T-helper 1 cell treated with Interleukin-12 subunit alpha and Interleukin-12 subunit beta and Interleukin-4 antibody, amounts not matched to agents 30 μg/mL and 1 μg/mL, for 36 hours (primary cell): Measurements from ENCODE around the gene ZNF771.
"Not testable (repeated sequence)": the region's sequence is repeated elsewhere in the genome, so short reads cannot be mapped to it uniquely, and the experiment has no call there.

ENCODE experiments used
- H3K27ac Mint-ChIP-seq: one replicate; pipeline ENCODE4 v1.8.0; 2021; ENCODE audit warnings: mild to moderate bottlenecking, mixed read lengths
- H3K27me3 Mint-ChIP-seq: one replicate; pipeline ENCODE4 v1.8.0; 2021; ENCODE audit warnings: low read depth, mixed read lengths
- H3K36me3 Mint-ChIP-seq: one replicate; pipeline ENCODE4 v1.8.0; 2021; ENCODE audit warnings: low read depth, mixed read lengths
- H3K4me1 Mint-ChIP-seq: one replicate; pipeline ENCODE4 v1.8.0; 2021; ENCODE audit warnings: low read depth, mixed read lengths
- H3K4me3 Mint-ChIP-seq: one replicate; pipeline ENCODE4 v1.8.0; 2021; ENCODE audit warnings: mild to moderate bottlenecking, moderate library complexity, mixed read lengths
- H3K9me3 Mint-ChIP-seq: one replicate; pipeline ENCODE4 v1.8.0; 2021; ENCODE audit warnings: mixed read lengths

Gene ZNF771

DNA sequence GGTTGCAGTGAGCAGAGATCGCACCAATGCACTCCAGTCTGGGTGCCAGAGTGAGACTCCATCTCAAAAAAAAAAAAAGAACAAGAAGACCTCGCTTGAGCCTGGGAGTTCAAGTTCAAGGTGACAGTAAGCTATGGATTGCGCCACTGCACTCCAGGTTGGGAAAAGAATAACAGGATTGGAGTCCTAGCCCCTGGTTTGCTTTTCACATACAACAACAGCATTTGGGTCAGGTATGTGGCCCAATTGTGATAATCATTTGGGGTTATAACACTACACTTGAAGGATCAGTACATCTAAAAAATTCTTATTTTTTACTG lies 41.7 kb downstream of the ZNF771 start:
- Mint-ChIP-seq H3K4me3 (no peak overlapping the region), H3K4me1 (peaks cover 53% of the 10 kb centered on the region), H3K27me3 (no peaks in the 10 kb centered on the region), H3K36me3 (peaks cover 15% of the 10 kb centered on the region), H3K9me3 (no peaks in the 10 kb centered on the region), H3K27ac (no peak overlapping the region)

DNA sequence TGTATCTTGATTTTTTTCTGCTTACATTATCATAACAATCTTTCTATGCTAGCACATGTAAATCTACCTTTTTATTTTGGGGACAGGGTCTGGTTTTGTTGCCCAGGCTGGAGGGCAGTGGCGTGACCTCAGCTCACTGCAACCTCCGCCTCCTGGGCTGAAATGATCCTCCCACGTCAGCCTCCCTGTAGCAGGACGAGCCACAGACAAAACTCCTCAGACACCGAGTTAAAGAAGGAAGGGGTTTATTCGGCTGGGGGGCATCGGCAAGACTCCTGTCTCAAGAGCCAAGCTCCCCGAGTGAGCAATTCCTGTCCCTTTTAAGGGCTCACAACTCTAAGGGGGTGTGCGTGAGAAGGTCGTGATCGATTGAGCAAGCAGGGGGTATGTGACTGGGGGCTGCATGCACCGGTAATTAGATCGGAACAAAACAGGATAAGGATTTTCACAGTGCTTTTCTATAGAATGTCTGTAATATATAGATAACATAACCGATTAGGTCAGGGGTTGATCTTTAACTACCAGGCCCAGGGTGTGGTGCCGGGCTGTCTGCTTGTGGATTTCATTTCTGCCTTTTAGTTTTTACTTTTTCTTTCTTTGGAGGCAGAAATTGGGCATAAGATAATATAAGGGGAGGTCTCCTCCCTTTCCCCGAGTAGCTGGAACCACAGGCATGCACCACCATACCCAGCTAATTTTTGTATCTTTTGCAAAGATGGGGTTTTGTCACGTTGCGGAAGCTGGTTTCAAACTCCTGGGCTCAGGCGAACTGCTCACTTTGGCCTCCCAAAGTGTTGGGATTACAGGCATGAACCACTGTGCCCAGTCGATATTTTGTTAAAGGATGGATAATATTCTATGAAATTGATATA lies 45.5 kb downstream of the ZNF771 start:
- not testable (repeated sequence) for H3K36me3 Mint-ChIP-seq, H3K9me3 Mint-ChIP-seq, H3K27me3 Mint-ChIP-seq
- H3K4me3 Mint-ChIP-seq = peak overlapping the region; percentile 52
- peaks cover 63% of the 10 kb centered on the region for H3K4me1 Mint-ChIP-seq
- peak overlapping the region; percentile 81 for H3K27ac Mint-ChIP-seq

DNA sequence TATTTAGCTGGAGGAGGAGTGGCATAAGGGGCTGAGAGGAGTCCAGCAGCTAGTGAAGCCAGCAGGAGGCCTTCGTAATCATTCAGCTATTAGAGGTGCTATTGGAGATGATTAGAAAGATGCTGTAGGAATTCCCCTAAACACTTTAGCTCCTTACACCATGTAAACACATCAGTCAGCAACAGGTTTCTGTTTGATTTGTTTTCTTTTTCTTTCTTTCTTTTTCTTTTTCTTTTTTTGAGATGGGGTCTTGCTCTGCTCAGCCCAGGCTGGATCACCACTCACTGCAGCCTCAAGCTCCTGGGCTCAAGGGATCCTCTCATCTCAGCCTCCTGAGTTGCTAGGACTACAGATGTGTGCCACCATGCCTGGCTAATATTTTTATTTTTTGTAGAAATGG lies 48.9 kb downstream of the ZNF771 start:
- Mint-ChIP-seq H3K4me1 (peaks cover 64% of the 10 kb centered on the region), H3K9me3 (no peaks in the 10 kb centered on the region), H3K27me3 (no peaks in the 10 kb centered on the region), H3K4me3 (peak overlapping the region; percentile 17), H3K36me3 (peaks cover 5% of the 10 kb centered on the region), H3K27ac (peak overlapping the region; percentile 73)

DNA sequence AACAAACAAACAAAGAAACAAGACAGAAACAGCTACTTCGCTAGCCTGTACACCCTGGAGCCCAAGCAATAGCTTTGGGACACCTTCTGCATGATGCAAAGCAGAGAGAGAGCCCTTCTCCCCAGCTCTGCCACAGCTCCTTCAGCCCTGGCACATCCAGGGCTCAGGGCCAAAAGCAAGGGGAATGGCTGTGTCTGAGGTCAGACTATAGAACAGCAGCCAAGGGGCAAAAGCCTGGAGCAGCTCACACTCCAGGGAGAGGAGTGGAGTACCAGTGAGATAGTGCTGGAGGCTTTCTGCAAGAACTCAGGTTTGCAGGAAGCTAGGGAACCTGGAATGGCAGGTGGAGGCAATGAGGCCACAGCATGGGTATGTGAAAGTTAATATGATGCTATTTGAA lies 49.9 kb downstream of the ZNF771 start:
- Mint-ChIP-seq H3K27ac (peak overlapping the region; percentile 90), H3K9me3 (no peaks in the 10 kb centered on the region), H3K36me3 (peaks cover 5% of the 10 kb centered on the region), H3K27me3 (no peaks in the 10 kb centered on the region), H3K4me1 (peaks cover 66% of the 10 kb centered on the region), H3K4me3 (peak overlapping the region; percentile 35)

DNA sequence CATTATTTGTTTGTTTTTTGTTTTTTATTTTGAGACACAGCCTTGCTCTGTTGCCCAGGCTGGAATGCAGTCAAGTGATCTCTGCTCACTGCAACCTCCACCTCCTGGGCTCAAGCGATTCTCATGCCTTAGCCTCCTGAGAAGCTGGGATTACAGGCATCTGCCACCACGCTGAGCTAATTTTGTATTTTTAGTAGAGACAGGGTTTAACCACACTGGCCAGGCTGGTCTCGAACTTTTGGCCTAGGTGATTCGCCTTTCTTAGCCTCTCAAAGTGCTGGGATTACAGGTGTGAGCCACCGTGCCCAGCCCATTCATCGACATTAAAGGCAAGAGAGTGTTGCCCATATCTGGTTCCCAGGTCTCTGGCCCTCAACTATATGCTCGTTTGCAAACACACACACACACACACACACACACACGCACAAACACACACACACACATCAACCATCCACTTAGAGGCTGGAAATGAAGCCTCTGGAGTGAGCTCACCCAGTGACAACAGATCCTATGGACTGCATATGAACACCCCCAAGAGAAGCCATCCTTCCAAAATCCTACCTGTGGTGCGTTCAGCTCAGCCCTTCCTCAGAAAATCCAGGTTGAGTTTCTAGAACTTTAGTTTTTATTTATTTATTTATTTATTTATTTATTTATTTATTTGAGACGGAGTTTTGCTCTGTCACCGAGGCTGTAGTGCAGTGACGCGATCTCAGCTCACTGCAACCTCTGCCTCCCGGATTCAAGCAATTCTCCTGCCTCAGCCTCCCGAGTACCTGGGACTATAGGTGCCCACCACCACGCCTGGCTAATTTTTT lies 50.5 kb downstream of the ZNF771 start:
- H3K36me3 Mint-ChIP-seq = peaks cover 5% of the 10 kb centered on the region
- no peaks in the 10 kb centered on the region for H3K27me3 Mint-ChIP-seq
- H3K4me1 Mint-ChIP-seq = peaks cover 59% of the 10 kb centered on the region
- H3K27ac Mint-ChIP-seq = peak overlapping the region; percentile 96
- peak overlapping the region; percentile 66 for H3K4me3 Mint-ChIP-seq
- H3K9me3 Mint-ChIP-seq = no peaks in the 10 kb centered on the region

DNA sequence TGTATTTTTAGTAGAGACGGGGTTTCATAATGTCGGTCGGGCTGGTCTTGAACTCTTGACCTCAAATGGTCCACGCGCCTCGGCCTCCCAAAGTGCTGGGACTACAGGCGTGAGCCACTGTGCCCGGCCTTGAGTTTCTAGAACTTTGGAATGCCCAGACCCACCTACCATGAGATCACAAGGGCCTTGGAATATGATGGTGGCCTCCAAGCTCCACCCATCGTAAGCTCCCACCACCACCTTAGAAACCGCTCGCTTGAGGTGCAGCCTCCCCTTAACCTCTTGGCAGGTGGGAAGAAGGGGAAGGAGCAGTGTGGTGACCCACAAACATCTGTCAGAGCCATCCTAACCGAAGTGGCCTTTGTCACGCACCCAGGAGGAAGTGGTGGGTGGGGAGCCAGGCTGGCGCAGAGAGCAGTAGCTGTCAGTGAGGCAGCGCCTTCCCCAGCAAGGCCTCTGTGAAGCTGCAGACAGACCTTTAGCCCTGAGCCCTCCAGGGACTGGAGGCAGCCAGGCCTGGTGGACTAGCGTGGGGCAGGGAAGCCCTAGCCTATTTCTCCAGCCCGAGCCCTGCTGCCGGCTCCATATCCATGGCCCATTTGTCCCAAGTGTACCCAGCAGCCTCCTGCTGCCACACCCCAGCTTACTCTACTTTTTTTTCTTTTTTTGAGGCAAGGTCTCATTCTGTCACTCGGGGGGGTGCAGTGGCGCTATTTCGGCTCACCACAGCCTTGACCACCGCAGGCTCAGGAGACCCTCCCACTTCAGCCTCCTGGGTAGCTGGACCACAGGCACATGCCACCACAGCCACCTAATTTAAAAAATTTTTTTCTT lies 51.4 kb downstream of the ZNF771 start:
- Mint-ChIP-seq H3K27ac (peak overlapping the region; percentile 96), H3K36me3 (peaks cover 5% of the 10 kb centered on the region), H3K4me1 (peaks cover 59% of the 10 kb centered on the region), H3K27me3 (no peaks in the 10 kb centered on the region), H3K9me3 (no peaks in the 10 kb centered on the region), H3K4me3 (peak overlapping the region; percentile 66)

DNA sequence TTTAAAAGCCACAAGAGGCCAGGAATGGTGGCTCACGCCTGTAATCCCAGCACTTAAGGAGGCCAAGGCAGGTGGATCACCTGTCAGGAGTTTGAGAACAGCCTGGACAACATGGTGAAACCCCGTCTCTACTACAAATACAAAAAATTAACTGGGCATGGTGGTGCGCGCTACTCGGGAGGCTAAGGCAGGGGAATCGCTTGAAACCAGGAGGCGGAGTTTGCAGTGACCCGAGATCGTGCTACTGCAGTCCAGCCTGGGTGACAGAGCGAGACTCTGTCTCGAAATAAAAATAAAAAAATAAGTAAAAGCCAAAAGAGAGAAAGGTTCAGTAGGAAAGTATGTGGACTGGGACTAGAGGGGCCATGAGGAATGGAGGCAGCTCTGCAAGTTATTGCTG lies 52.0 kb downstream of the ZNF771 start:
- H3K4me3 Mint-ChIP-seq = no peak overlapping the region
- peak overlapping the region; percentile 96 for H3K27ac Mint-ChIP-seq
- H3K4me1 Mint-ChIP-seq = peaks cover 52% of the 10 kb centered on the region
- H3K36me3 Mint-ChIP-seq = peaks cover 4% of the 10 kb centered on the region
- no peaks in the 10 kb centered on the region for H3K27me3 Mint-ChIP-seq
- H3K9me3 Mint-ChIP-seq = no peaks in the 10 kb centered on the region

DNA sequence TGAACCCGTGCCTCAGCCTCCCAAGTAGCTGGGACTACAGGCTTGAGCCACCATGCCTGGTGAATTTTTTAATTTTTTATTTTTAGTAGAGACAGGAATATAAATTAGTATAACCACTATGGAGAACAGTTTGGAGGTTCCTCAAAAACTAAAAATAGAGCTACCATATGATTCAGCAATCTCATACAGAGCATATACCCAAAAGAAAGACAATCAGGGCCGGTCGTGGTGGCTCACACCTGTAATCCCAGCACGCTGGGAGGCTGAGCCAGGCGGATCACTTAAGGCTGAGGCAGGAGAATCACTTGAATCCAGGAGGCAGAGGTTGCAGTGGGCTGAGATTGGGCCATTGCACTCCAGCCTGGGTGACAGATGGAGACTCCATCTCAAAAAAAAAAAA lies 54.0 kb downstream of the ZNF771 start:
- not testable (repeated sequence) for H3K4me3 Mint-ChIP-seq, H3K36me3 Mint-ChIP-seq, H3K9me3 Mint-ChIP-seq, H3K27me3 Mint-ChIP-seq
- H3K4me1 Mint-ChIP-seq = peaks cover 45% of the 10 kb centered on the region
- peak overlapping the region; percentile 31 for H3K27ac Mint-ChIP-seq

DNA sequence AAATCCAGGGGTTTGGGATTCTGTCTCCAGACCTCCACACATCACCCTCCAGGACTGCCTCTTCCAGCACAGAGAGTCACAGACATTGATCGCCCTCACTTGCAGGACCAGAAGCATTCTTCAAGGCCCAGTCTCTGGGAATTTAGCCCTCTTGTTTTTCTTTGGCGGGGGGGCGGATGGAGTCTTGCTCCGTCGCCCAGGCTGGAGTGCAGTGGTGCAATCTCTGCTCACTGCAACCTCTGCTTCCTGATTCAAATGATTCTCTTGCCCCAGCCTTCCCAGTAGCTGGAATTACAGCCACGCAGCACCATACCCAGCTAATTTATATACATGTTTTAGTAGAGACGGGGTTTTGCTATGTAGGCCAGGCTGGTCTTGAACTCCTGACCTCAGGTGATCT lies 56.7 kb downstream of the ZNF771 start:
- Mint-ChIP-seq H3K36me3 (no peaks in the 10 kb centered on the region), H3K4me1 (peaks cover 28% of the 10 kb centered on the region), H3K4me3 (no peak overlapping the region), H3K27me3 (no peaks in the 10 kb centered on the region), H3K9me3 (no peaks in the 10 kb centered on the region), H3K27ac (no peak overlapping the region)
